PC-9 (cell line): Measurements from ENCODE around the gene MITF. TPM values are rescaled to one million over a fixed set of nuclear protein-coding genes. Genes with fewer than 3 reads are reported as not detected.
A peak's percentile ranks its signal among the peaks of the same experiment; 100 is the strongest.

ENCODE experiments used
- Bru-seq: library from RNA; stranded (reverse); fragments of 400-500 nt; gene quantifications from one replicate; lab custom pipeline; 2021; lab: Mats Ljungman, UMichigan
- BruChase-seq, 2 experiments: library from RNA; stranded (reverse); fragments of 400-500 nt; gene quantifications; one replicate each; lab custom pipeline; 2021; lab: Mats Ljungman, UMichigan
- BruUV-seq: library from RNA; stranded (reverse); fragments of 400-500 nt; replicated peaks from 2 replicates; lab custom pipeline; 2021; lab: Mats Ljungman, UMichigan
- CTCF ChIA-PET: fragments of 300-600 bp; sonication (Branson Sonifier 250); formaldehyde crosslinking; loops from one replicate; lab custom pipeline; 2022; ENCODE audit warnings: antibody characterized with exemption; lab: Charles Lee
- POLR2A ChIA-PET: fragments of 300-600 bp; sonication (Branson Sonifier 250); formaldehyde crosslinking; loops from one replicate; lab custom pipeline; 2022; ENCODE audit warnings: antibody characterized with exemption; ENCODE audit not compliant: unreplicated experiment; lab: Charles Lee
- DNase-seq, 2 experiments: peaks; one replicate each; pipeline versions ENCODE4 v3.0.0 to v3.0.0-alpha.2; 2015 to 2022; ENCODE audit warnings: mixed read lengths in 1 of 2
- H2AFZ ChIP-seq: fragments of 200-600 bp; sonication (generic); 2 replicates; pipeline ENCODE4 v1.8.1; 2017; ENCODE audit warnings: antibody characterized with exemption
- H3F3A ChIP-seq: fragments of 200-600 bp; sonication (generic); 2 replicates; pipeline ENCODE4 v1.8.1; 2017; ENCODE audit warnings: antibody characterized with exemption, mild to moderate bottlenecking, low read depth; ENCODE audit not compliant: insufficient read depth
- H3K27ac ChIP-seq: fragments of 200-600 bp; sonication (generic); 2 replicates; pipeline ENCODE4 v1.6.1; 2016; ENCODE audit warnings: mixed run types
- H3K27me3 ChIP-seq: fragments of 200-600 bp; sonication (generic); 2 replicates; pipeline ENCODE4 v1.6.1; 2016; ENCODE audit warnings: low read depth, mixed run types; ENCODE audit not compliant: insufficient read depth
- H3K36me3 ChIP-seq: fragments of 200-600 bp; sonication (generic); 2 replicates; pipeline ENCODE4 v1.6.1; 2016; ENCODE audit warnings: low read depth, mixed run types
- H3K4me1 ChIP-seq: fragments of 200-600 bp; sonication (generic); replicated peaks from 2 replicates; pipeline ENCODE4 v1.6.1; 2016; ENCODE audit warnings: mixed run types; ENCODE audit not compliant: insufficient read depth
- H3K4me2 ChIP-seq: fragments of 200-600 bp; sonication (generic); 2 replicates; pipeline ENCODE4 v1.6.1; 2017; ENCODE audit warnings: mixed run types
- H3K4me3 ChIP-seq: fragments of 200-600 bp; sonication (generic); 2 replicates; pipeline ENCODE4 v1.6.1; 2016; ENCODE audit warnings: mixed run types
- H3K79me2 ChIP-seq: fragments of 200-600 bp; sonication (generic); 2 replicates; pipeline ENCODE4 v1.6.1; 2017; ENCODE audit warnings: low read depth, mixed run types
- H3K9me2 ChIP-seq: fragments of 200-600 bp; sonication (generic); 2 replicates; pipeline ENCODE4 v1.8.1; 2017; ENCODE audit warnings: mild to moderate bottlenecking; ENCODE audit not compliant: insufficient read depth
- H3K9me3 ChIP-seq: fragments of 200-600 bp; sonication (generic); 2 replicates; pipeline ENCODE4 v1.8.1; 2016; ENCODE audit warnings: low read depth; ENCODE audit not compliant: insufficient read depth
- H4K20me1 ChIP-seq: fragments of 200-600 bp; sonication (generic); 2 replicates; pipeline ENCODE4 v1.8.1; 2017; ENCODE audit not compliant: insufficient read depth
- CTCF ChIP-seq: fragments of 200-600 bp; sonication (generic); conservative IDR thresholded peaks from 2 replicates; pipeline ENCODE4 v1.6.1; 2017; ENCODE audit warnings: mixed run types, antibody characterized with exemption, mild to moderate bottlenecking, moderate library complexity
- EZH2 ChIP-seq: fragments of 200-600 bp; sonication (generic); IDR thresholded peaks from 2 replicates; pipeline ENCODE4 v1.8.0; 2017; ENCODE audit warnings: antibody characterized with exemption, low read depth
- intact Hi-C: fragments of 100-400 bp; cut with micrococcal nuclease; formaldehyde crosslinking; loops from one replicate; pipeline ENCODE4 v1.10.0; 2022; ENCODE audit not compliant: unreplicated experiment
- long read RNA-seq: library from polyadenylated mRNA; stranded (forward); transcript quantifications from one replicate; pipeline ENCODE4 v2.0.0, GENCODE V29; 2022
- total RNA-seq: library from RNA; stranded (reverse); gene quantifications from 2 replicates; pipeline ENCODE4 v1.2.3, GENCODE V29; 2021

MITF gene
- total RNA-seq (15.5 and 17.2 TPM in 2 replicates), Bru-seq, nascent RNA (percentile 68 among the genes with signal in this experiment), BruChase-seq, experiment 1, labeled RNA remaining after a 2-hour chase (percentile 66 among the genes with signal in this experiment), BruChase-seq, experiment 2, labeled RNA remaining after a 6-hour chase (percentile 51 among the genes with signal in this experiment)
- long read RNA-seq, full-length matches to known transcripts, result 15 of 19 reads
- long read RNA-seq, partial matches to known transcripts, result 1 of 19 reads
- long read RNA-seq, other reads (novel, unspliced or antisense), result 3 of 19 reads

DNA sequence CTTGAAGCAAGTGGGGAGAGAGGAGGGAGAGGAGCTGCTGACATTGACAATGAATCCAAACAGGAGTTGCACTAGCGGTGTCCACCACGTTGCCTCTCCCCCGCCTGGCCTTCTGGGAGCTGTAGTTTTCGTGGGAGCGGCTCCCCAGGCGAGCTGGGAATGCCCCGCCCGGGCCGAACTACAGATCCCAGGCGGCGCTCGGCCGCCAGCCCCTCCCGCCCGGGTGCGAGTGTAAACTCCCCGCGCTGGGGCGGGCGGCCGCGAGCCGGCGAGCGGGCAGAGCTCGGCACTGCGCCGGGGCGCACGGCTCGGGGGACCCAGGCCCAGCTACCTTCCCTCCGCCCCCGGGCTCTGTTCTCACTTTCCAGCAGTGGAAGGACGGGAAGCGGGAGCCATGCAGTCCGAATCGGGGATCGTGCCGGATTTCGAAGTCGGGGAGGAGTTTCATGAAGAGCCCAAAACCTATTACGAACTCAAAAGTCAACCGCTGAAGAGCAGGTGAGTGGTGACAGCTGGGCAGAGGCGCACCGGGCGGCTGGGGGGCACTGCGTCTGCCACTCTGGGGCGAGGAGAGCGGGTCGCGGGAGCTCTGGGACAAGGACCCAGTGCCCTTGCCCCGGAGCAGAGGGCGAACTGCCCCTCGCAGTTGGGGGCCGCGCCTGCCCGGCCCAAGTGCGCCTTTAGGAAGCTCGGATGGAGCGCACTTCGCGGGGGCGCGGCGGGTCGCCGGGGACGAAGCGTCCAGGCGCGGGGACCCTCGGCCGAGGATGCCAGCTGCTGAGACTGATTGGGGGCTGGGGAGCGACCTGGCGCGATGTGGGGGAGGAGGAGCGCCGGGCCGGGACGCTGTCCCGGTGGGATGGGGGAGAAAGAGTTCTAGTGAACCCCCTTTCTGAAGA is at the start of gene MITF:
MITF (plus strand) TSS at position 261 of the 899 bp plus-strand sequence; CDS start at position 395, 134 bp downstream.
- peak; percentile 75 to 88 for DNase-seq
- POLR2A ChIA-PET, result interaction anchor here (0.6 to 0.7 kb wide), 3 partner anchors 23 to 653 kb away, joined by 3 to 9 read pairs (median 5); no protein-coding TSS in a partner anchor
- H3F3A ChIP-seq, result no peaks in the 10 kb centered on the region; the same call in 1 of the 2 replicates
- H3K27ac ChIP-seq, result no peak within 1 kb of the TSS
- intact Hi-C loops, result loop anchor here (1.0 to 5.0 kb wide), 4 partner anchors 23 to 127 kb away; no protein-coding TSS in a partner anchor
- TF ChIP-seq CTCF (no peak), EZH2 (no peak)
- H4K20me1 ChIP-seq, result no peaks in the 10 kb centered on the region
- H3K79me2 ChIP-seq, result 0 out of 2 replicates have a peak, but pooled peaks cover 9% of the 10 kb centered on the region
- no TSS peak for BruUV-seq
- CTCF ChIA-PET, result interaction anchor here (0.5 to 0.6 kb wide), 2 partner anchors 53 to 299 kb away, joined by 3 read pairs; no protein-coding TSS in a partner anchor
- H3K9me3 ChIP-seq, result no peaks in the 10 kb centered on the region
- peaks cover 18% of the 10 kb centered on the region; the same call in 1 of the 2 replicates for H3K4me1 ChIP-seq
- H3K4me3 ChIP-seq, result peak within 1 kb of the TSS; percentile 83
- peak within 1 kb of the TSS; percentile 93 for H2AFZ ChIP-seq
- H3K9me2 ChIP-seq, result no peaks in the 10 kb centered on the region
- no peaks in the 10 kb centered on the region for H3K27me3 ChIP-seq
- no peaks in the 10 kb centered on the region for H3K36me3 ChIP-seq
- H3K4me2 ChIP-seq, result peak within 1 kb of the TSS; percentile 92

- CTCF ChIA-PET, result interaction anchor here (0.6 to 1.4 kb wide), 3 partner anchors 100 to 246 kb away, joined by 5 to 21 read pairs (median 5); no protein-coding TSS in a partner anchor
- intact Hi-C loops, result loop anchor here (1.0 to 5.0 kb wide), 5 partner anchors 45 to 256 kb away; partner anchors contain the start of gene MITF
These were observed 47.4 kb upstream of the MITF start for GRCh38 chr3:69691860-69692259.

More at GRCh38 chr3:69691860-69692259, 47.4 kb upstream of the MITF start:
- DNase-seq, result no peak
- Histone ChIP-seq H3K36me3 (no peaks in the 10 kb centered on the region), H3F3A (no peaks in the 10 kb centered on the region), H3K4me3 (no peak overlapping the region), H4K20me1 (no peaks in the 10 kb centered on the region), H3K4me2 (no peak overlapping the region), H3K79me2 (no peaks in the 10 kb centered on the region), H3K27ac (no peak overlapping the region), H3K9me2 (no peaks in the 10 kb centered on the region), H3K4me1 (no peaks in the 10 kb centered on the region), H3K9me3 (no peaks in the 10 kb centered on the region), H3K27me3 (no peaks in the 10 kb centered on the region), H2AFZ (no peak overlapping the region)
- POLR2A ChIA-PET, result no interaction called here
- TF ChIP-seq CTCF, result no peak
- TF ChIP-seq EZH2, result no peak
- BruUV-seq, result no TSS peak
